ENCODE results near the gene PLCH2.

PLCH2 gene

DNA sequence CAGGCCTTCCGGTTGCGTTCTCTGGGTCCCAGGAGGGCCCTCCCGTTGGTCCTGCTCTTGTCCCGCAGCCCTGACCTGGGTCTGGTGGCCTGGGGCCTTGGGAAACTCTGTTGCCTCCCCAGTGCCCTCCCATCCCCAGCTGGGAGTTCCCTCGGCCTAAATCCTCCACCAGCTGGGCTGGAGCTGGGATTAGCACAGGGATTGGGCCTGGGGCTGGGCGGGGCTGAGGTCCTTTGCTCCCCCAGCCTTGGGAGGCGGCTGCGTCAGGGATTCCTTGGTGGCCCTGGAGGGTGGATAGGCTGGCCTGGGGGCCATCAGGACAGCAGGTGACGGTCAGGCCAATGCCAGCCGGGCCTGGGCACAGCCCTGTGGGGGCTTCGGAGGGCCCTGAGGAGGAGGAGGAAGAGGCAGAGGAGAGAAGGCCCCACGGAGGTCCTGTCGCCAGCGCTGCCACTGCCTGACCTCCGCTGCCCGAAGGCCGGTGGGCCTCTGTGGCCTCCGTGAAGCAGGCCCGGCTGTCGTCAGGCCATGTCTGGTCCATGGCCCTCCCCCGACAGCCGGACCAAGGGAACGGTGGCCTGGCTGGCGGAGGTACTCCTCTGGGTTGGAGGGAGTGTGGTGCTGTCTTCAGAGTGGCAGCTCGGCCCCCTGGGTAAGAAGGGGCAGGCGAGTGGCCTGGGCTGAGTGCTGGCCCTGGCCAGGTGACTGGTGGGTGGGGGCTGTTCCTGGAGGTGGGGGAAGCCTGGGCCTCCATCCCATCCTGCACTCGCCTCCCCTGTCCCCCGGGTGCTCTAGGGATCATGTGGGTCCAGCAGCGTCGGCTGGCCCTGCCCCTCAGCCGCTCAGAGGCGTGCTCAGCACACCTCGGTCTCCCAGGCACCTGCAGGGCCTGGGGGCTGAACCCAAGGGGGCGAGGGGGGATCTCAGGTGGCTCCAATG lies at the start of gene PLCH2:
Gene PLCH2, plus strand, starts transcription at position 229 of the 939 bp plus-strand sequence. Its CDS starts 300 bp downstream, at position 529.
- no peak for TF ChIP-seq CTCF (IDR thresholded peaks at IDR 0.05; ENCODE audit: extremely low read depth, insufficient read depth, missing control alignments)
- DNase-seq (ENCODE audit: low spot score) = no peak
- in situ Hi-C loops (cut with MboI; ENCODE audit: low pct_unique_long_range_greater_than_20kb, low sequenced_read_pairs, unreplicated experiment) = no loop called here

DNA sequence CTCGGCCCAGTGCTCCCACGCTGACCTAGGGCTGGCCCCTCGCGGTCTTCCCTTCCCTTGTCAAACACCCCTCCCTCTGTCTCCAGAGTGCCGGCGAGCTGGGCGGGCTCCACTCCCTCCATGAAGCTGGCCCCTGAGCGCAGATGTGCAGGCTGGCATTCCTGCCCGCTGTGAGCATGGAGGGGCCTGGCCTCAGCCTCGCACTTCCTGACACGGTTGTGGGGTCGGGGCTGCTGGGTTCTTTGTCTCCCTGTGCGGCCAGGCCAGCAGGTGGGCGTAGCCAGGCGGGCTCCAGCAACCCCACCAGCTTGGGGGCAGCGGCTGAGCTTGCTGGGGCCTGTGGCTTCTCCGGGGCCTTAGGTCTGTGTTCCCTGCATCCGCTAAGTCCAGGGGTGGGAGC lies 49.5 kb upstream of the PLCH2 start:
- in situ Hi-C loops (cut with MboI; ENCODE audit: low pct_unique_long_range_greater_than_20kb, low sequenced_read_pairs, unreplicated experiment) = no loop called here
- TF ChIP-seq CTCF (IDR thresholded peaks at IDR 0.05; ENCODE audit: extremely low read depth, insufficient read depth, missing control alignments) = no peak
- no peak for DNase-seq (ENCODE audit: low spot score)

- no peak for DNase-seq (ENCODE audit: low spot score)
- in situ Hi-C loops (cut with MboI; ENCODE audit: low pct_unique_long_range_greater_than_20kb, low sequenced_read_pairs, unreplicated experiment) = no loop called here
- TF ChIP-seq CTCF (IDR thresholded peaks at IDR 0.05; ENCODE audit: extremely low read depth, insufficient read depth, missing control alignments) = no peak
Measured at GRCh38 chr1:2427051-2427450, 49.0 kb upstream of the PLCH2 start.

DNA sequence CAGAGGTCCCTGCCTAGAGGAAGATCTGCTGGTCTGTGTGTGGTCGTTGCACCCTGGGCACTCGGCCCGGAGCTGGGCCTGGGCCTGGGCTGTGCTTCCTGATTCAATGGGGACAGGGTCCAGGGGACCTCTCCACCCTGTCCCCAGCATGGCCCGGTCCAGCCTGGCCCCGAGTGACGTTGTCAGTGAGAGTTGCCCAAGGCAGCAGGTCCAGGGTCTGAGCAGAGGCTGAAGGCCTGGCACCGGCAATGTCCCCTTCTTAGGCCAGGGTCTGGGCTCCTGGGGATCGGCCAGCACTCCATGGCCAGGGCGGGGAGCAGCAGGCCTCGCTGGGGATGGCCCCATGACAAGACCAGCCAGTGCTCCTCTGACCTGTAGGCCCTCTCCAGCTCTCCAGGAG lies 48.1 kb upstream of the PLCH2 start:
- no peak for TF ChIP-seq CTCF (IDR thresholded peaks at IDR 0.05; ENCODE audit: extremely low read depth, insufficient read depth, missing control alignments)
- in situ Hi-C loops (cut with MboI; ENCODE audit: low pct_unique_long_range_greater_than_20kb, low sequenced_read_pairs, unreplicated experiment) = no loop called here
- DNase-seq (ENCODE audit: low spot score) = no peak

DNA sequence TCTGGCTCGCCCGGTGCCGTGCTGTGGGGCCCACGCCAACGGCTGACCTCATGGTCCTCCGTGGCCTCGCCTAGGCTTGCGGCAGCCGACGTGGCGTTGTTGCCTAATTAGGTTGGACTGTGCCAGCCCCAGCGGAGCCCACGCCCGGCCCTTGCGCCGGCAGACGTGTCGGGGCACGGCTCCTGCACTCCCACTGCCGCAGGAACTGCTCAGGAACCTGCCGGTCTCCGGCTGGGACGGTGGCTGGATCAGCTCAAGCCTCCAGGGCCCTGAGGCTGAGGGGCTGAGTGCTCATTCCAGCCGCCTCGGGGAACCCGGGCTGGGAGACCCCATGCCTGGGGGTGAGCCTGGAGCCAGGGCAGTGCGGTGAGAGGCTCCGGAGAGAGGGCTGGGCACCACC lies 47.6 kb upstream of the PLCH2 start:
- no peak for DNase-seq (ENCODE audit: low spot score)
- no peak for TF ChIP-seq CTCF (IDR thresholded peaks at IDR 0.05; ENCODE audit: extremely low read depth, insufficient read depth, missing control alignments)
- in situ Hi-C loops (cut with MboI; ENCODE audit: low pct_unique_long_range_greater_than_20kb, low sequenced_read_pairs, unreplicated experiment) = no loop called here

GRCh38 chr1:2429780-2430591 lies 46.1 kb upstream of the PLCH2 start:
- no peak for DNase-seq (ENCODE audit: low spot score)
- in situ Hi-C loops (cut with MboI; ENCODE audit: low pct_unique_long_range_greater_than_20kb, low sequenced_read_pairs, unreplicated experiment) = no loop called here
- TF ChIP-seq CTCF (IDR thresholded peaks at IDR 0.05; ENCODE audit: extremely low read depth, insufficient read depth, missing control alignments) = peak; percentile 35

Measured in GM13977 (cell line).